Measurements from ENCODE around the gene ASPDH.
A peak's percentile ranks its signal among the peaks of the same experiment; 100 is the strongest.

The ASPDH gene

DNA sequence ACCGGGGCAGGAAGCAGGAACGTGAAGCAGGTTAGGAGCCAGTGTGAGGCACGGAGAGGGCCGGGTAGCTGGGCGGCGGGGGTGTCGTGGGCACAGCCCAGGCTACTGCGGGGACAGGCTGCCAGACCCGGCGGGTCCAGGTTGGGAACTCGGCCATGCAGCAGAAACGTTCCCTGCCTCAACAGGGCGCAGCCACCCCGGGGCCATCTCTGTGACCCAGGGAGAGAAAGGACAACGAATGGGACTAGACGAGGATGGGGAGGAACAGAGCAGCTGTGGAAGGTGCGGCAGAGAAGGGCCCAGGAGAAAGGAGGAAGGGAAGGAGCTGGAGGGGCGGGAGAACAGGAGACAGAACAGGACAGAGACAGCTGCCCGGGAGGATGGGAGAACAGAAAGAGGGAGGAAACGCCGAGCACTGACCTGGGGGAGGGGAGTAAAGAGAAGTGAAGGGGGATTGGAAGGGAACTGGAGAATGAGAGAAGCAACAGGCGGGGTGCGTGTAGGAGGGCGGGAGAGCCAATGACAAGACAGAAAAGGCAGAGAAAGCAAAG is 24.2 kb downstream of the ASPDH start:
- no peak for DNase-seq (ENCODE audit: low read depth)
- TF ChIP-seq, protein P1, sequence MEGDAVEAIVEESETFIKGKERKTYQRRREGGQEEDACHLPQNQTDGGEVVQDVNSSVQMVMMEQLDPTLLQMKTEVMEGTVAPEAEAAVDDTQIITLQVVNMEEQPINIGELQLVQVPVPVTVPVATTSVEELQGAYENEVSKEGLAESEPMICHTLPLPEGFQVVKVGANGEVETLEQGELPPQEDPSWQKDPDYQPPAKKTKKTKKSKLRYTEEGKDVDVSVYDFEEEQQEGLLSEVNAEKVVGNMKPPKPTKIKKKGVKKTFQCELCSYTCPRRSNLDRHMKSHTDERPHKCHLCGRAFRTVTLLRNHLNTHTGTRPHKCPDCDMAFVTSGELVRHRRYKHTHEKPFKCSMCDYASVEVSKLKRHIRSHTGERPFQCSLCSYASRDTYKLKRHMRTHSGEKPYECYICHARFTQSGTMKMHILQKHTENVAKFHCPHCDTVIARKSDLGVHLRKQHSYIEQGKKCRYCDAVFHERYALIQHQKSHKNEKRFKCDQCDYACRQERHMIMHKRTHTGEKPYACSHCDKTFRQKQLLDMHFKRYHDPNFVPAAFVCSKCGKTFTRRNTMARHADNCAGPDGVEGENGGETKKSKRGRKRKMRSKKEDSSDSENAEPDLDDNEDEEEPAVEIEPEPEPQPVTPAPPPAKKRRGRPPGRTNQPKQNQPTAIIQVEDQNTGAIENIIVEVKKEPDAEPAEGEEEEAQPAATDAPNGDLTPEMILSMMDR (conservative IDR thresholded peaks at IDR 0.05; ENCODE audit: low read depth, low read length) = no peak

DNA sequence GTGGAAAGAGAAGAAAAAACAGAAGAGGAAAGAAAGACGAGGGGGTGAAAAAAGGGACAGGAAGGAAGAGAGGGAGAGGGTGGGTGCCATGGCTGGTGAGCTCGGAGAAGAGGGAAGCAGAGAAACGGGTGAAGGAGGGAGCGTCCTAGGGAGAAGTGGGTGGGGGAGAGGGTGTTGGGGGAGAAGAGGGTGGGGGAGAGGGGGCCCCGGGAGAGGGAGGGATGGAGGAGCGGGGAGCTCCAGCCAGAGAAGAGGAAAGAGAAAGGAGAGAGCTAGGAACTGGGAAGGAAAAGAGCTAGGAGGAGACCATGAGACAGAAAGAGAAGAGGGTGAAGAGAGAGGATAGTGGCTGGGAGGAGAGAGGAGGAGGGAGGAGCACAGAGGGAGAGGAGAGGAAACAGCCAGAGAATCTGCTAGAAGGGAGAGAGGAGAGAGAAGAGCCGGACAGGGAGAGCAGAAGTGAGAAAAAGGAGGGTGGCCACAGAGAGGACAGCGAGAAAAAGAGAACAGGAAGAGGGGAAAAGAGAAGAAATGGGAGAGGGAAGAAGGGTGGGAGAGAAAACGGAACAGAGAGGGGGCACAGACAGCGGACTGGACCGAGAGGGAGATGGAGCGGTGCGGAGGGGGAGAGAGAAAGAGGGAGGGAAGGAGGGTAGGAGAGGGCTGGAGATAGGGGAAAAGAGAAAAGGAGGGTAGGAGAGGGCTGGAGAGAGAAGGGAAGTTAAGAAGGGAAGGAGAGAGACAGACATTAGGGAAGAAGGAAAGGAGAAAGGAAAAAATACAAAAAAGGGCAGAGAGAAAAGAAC is 25.1 kb downstream of the ASPDH start:
- TF ChIP-seq, protein P1 (conservative IDR thresholded peaks at IDR 0.05; ENCODE audit: low read depth, low read length) = no peak
- no peak for DNase-seq (ENCODE audit: low read depth)
- H3K4me3 ChIP-seq (ENCODE audit: low read depth, low read length) = no peak overlapping the region

More for the DNA sequence above, 24.2 kb downstream of the ASPDH start:
- H3K4me3 ChIP-seq (ENCODE audit: low read depth, low read length) = no peak overlapping the region

- DNase-seq (ENCODE audit: low read depth) = peak; percentile 53
- TF ChIP-seq, protein P1 (conservative IDR thresholded peaks at IDR 0.05; ENCODE audit: low read depth, low read length) = peak; percentile 63
- no peak overlapping the region for H3K4me3 ChIP-seq (ENCODE audit: low read depth, low read length)
These were observed 26.7 kb downstream of the ASPDH start for GRCh38 chr19:50486823-50487515.

- TF ChIP-seq, protein P1 (conservative IDR thresholded peaks at IDR 0.05; ENCODE audit: low read depth, low read length) = no peak
These were observed 28.3 kb downstream of the ASPDH start for GRCh38 chr19:50485284-50485955.

DNA sequence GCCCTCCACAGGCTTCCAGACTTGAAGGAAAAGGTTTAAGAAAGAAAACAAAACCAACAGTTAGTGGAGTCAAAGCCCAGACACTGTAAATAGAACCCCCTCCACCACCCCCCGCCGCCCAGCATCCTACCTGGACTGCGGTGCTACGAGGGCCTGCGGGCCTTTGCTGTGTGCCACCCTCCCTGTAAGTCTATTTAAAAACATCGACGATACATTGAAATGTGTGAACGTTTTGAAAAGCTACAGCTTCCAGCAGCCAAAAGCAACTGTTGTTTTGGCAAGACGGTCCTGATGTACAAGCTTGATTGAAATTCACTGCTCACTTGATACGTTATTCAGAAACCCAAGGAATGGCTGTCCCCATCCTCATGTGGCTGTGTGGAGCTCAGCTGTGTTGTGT is 30.8 kb downstream of the ASPDH start:
- DNase-seq (ENCODE audit: low read depth) = no peak
- TF ChIP-seq, protein P1 (conservative IDR thresholded peaks at IDR 0.05; ENCODE audit: low read depth, low read length) = no peak

More at GRCh38 chr19:50485284-50485955, 28.3 kb downstream of the ASPDH start:
- H3K4me3 ChIP-seq (ENCODE audit: low read depth, low read length) = no peak overlapping the region
- no peak for DNase-seq (ENCODE audit: low read depth)

DNA sequence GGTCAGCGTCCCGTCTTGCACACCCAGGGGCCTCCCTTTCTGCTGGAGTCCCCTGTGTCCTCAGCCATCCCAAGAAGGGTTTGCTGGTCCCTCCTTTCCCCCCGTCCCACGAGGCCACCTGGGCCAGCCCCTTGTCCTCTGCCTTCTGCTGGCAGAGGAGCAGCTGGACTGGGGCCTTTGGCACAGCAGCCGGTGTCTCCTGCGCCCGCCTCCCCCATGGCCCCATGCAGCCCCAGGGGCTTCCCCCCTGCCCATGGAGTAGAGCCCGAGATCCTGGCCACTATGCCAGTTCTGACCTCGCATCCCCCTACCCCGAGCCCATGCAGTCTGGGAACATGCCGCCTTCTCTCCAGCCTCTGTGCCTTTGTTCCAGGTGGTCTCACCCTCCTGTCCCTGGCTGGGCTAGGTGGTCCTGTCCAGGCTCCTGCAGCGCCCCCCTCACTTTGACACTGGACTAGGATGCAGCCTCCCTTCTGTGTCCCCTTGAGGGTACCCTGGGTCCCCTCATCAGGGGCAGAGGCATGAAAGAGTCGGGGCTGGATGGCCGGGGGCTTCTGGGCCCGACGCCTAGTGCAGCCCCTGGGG is 31.4 kb downstream of the ASPDH start:
- no peak overlapping the region for H3K4me3 ChIP-seq (ENCODE audit: low read depth, low read length)
- TF ChIP-seq, protein P1 (conservative IDR thresholded peaks at IDR 0.05; ENCODE audit: low read depth, low read length) = no peak
- no peak for DNase-seq (ENCODE audit: low read depth)

More for the DNA sequence above, 30.8 kb downstream of the ASPDH start:
- H3K4me3 ChIP-seq (ENCODE audit: low read depth, low read length) = no peak overlapping the region

Data from choroid plexus epithelial cell (primary cell).